ENCODE data around the gene ST6GALNAC6.
"Not testable (repeated sequence)": the region's sequence is repeated elsewhere in the genome, so short reads cannot be mapped to it uniquely, and the experiment has no call there.

ST6GALNAC6 gene

DNA sequence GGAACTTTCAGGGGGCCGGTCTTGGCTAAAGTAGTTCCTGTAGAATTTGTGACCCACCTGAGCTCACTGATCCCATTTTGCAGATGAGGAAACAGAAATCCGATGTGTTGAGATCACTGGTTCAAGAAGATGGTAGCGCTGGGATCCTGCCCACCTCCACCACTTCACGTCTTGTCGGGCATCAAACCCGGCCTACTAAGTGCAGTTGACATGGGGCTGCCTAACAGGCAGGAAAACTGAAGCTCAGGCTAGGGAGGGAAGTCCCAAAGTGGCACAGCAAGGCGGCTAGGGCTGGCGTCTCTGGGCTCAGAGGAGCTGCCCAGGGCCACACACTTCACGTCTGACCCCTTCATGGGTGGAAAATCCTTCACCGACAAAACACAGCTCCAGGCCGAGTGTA, 44.4 kb downstream of the ST6GALNAC6 start:
- DNase-seq (ENCODE audit: low read depth) = no peak

DNA sequence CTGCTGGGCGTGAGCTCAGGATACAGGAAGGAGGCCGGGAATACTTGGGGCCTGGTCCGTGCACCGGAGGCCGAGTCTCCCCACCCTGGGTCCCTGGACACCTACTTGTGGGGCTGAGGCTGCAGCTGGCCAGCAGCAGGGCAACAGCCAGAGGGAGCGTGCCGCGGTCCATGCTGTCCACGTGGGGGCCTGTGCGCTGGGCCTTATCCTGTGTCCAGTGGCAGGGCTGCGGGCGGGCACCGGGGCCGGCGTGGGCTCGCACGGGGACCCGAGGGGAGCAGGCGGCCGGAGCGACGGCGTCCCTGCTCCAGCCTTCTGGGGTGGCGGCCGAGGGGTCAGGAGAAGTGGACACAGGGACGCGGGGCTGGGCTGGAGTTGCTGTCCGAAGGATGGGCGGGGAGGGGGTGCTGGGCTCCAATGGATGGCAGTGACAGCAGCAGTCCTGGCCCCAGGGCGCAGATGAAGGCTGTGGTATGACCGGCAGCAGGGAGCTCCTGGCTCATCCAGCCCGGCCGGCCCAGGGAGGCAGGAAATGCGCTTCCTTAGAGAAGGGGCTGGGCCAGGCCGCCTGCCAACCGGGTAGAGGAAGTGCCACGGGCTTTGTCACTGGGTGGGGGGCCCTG, 45.1 kb downstream of the ST6GALNAC6 start, which contains the start of gene ENG:
Gene ENG (minus strand): TSS at position 475 of the 623 bp plus-strand sequence. CDS start 303 bp downstream, at position 172.
- no peak for DNase-seq (ENCODE audit: low read depth)

DNA sequence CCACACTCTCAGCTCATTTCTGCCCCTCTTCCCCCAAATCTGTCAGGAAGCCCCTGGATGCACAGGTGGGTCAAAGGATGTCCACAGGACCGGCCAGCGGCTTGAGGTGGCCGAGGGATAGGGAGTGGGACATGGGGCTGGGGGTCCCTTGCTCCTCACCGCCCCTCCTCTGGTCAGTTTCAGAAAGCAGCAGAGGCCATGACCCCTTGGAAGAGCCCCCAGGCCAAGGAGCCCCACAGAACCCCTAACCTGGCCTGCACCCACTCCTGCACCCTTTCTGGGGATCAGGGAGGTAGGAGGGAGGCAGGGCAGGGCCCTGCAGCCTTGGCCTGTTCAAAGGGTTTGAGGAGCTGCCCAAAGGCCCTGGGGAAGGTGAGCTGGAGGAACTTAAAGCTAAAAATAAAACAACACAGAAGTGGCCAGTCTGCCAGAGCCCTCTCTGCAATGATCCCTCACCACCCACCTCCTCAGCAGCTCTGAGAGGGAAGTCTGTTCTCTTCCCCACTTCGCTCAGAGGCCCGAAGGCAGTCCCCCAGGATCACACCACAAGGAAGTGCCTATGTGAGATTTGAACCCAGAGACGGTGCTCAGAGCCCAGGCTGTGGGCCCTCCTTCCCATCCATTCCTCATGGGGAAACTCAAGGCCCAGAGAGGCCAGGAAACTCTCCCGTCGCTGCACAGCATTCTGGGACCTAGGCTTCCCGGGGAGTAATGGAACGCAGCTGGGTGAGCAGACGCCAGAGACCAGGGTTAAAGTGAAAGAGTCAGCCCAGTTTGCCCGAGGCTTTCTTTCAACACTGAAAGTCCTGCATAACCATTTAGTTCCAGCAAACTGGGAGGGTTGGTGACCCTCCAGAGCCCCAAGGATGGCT, 45.9 kb downstream of the ST6GALNAC6 start:
- DNase-seq (ENCODE audit: low read depth) = no peak

DNA sequence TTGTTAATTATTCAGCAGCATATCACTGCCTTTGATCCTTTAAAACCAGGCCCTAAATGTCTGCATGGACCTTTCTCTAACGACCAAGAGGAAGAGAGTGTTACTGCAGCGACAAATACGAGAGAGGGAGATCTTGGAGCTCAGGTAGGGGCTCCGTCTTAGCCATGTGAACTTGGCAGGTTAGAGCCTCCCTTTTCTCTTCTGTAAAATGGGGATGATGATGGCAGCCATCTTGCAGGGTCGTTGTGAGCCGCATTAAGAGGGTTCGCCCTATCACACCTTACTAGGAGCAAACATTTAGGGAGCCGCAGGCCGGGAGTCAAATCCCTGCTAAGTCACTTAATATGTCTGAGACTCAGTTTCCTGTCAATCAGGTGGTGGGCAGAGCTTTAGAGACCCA, 46.6 kb downstream of the ST6GALNAC6 start:
- no peak for DNase-seq (ENCODE audit: low read depth)

DNA sequence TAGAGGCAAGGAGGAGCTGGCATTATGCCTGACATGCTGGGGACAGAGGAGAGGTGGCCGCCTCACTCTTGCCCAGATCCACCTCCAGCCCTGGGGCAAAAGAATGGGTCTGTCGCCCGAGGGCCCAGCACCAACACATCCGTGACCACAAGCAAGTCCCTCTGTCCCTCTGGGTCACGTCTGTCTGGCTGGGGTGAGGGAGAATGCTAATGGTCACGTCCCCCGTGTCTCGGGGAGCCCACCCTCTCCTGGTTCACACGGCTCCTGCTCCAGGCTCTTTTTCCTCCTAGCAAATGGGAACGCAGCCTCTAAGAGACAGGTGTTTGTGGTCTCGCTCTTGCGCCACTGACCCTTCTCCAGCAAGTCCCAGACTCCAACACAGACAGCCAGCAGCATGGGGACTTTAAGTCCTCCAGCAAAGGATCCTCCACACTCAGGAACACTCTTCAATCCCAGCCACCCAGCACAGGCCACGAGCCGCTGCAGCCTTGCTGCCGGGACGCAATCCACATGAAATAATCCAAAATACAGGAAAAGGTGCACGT, 49.0 kb downstream of the ST6GALNAC6 start:
- DNase-seq (ENCODE audit: low read depth) = no peak

DNA sequence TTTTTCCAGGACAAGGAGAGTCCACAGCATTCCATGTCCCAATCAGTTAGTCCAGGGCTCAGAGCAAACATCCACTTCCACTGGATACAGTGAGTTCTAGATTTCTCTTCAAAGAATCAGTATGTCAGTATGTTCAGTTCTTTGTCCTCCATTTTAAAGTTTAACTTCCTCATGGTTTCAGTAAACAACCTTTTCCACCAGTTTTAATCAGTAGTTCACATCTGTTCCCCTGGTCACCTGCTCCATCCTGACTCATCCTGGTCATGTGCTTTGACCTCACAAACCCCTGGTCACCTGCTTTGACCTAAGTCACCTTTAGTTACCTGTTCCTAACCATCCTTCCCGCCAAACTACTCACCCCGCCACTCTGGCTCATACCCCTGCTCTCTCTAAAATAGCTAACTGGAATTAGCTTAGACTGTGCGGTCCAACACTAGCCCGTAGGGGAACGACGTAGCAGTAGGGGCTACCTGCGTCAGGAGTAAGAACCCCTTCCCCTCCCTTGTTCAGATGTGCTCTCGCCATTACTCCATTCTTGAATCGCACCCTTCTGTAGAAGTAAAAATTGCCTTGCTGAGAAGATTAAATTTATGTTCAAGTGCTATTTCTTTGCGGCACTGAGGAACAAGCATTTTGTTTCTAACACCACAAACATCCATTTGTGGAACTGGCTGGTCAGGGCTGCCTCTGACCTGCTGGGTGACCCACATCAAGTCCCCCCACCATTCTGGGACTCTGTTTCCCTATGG, 50.5 kb downstream of the ST6GALNAC6 start:
- no peak for DNase-seq (ENCODE audit: low read depth)

DNA sequence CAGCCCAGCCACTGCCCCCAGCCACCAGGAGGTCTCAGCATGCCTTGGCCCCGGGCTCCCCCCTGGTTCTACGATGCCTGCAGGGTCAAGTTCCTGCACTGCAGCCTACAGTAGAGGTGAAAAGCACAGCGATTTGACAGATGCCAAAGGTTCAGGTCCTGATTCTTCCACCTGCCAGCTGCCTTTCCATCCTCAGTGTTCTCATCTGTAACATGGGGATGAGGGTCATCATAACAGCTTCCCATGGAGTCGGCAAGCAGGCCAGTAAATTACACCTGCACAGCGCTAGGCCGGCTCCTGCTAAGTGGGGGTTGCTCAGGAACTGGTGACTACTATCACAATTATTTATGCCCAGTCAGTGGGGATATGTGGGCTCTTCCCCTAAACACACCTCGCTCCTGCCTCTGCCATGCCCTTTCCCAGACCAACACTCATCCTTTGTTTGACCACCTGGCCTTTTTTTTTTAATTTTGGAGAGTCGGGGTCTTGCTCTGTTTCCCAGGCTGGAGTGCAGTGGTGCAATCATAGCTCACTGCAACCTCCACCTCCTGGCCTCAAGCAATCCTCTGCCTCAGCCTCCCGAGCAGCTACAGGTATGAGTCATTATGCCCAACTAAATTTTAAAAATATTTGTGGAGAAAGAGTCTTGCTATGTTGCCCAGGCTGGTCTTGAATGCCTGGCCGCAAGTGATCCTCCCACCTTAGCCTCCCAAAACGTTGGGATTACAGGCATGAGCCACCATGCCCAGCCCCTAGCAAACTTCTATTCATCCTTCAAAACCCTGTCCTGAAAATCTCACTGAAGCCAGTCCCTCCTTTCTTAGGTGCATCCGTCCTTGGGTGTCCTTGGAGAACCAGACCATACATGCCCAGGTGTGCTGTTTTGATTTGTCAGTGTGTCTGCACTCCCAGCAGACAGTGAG, 51.3 kb downstream of the ST6GALNAC6 start:
- DNase-seq (ENCODE audit: low read depth) = no peak

DNA sequence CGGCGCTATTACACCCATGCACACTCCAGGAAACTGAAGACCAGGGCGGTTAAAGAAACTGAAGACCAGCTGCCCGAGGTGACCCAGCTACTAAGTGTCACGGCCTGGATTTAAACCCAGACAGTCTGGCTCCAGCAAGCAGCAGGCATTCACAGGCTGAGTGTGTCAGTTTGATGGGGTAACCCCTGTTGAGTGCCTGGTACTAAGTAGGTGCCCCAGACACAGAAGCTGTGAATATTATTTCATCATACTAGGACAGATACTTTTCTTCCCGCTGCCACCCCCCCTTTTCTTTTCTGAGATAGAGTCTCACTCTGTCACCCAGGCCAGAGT, 52.3 kb downstream of the ST6GALNAC6 start:
- DNase-seq (ENCODE audit: low read depth) = no peak

DNA sequence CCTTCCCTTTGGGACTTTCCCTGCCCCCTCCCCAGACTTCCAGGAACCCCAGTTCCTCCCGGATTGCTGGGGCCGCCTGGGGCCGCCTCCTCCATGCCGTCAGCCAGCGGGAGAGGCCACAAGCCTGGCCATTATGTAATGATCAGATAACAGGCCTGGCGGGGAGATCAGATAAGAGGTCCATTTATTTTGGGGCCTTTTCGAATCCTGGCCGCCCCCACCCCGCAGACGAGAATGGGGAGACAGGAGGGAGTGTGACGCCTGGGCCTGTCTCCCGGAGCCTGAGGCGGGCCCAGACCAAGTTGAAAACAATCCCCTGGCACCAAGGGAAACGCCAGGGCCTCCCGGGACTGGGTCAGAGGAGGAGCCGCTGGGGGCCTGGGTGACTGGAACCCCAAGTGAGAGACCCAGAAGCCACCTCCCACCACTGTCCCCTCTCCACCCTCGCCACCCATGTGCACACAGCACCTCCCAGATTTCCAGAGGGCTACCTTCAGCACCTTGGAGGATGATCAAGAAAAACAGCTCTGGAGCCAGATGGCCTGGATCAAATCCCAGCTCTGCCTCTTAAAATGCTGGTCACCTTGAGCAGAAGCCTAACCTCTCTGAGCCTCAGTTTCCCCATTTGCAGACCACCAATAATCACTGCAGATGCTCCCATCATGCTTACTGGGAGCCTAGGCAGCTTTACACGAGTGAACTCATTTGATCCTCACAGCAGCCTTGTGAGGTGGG, 52.8 kb downstream of the ST6GALNAC6 start:
- no peak for DNase-seq (ENCODE audit: low read depth)

DNA sequence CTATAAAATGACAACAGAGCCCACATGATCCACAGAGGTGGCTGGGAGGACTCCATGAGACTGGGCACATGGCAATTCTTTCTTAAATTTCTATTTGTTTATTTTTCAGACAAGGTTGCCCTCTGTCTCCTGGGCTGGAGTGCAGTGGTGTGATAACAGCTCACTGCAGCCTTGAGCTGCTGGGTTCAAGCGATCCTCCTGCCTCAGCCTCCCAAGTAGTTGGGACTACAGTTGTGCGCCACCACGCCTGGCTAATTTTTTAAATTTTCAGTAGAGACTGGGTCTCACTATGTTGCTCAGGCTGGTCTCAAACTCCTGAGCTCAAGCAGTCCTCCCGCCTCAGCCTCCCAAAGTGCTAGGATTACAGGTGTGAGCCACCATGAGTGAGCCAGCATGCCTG, 53.8 kb downstream of the ST6GALNAC6 start:
- DNase-seq (ENCODE audit: low read depth) = not testable (repeated sequence)

DNA sequence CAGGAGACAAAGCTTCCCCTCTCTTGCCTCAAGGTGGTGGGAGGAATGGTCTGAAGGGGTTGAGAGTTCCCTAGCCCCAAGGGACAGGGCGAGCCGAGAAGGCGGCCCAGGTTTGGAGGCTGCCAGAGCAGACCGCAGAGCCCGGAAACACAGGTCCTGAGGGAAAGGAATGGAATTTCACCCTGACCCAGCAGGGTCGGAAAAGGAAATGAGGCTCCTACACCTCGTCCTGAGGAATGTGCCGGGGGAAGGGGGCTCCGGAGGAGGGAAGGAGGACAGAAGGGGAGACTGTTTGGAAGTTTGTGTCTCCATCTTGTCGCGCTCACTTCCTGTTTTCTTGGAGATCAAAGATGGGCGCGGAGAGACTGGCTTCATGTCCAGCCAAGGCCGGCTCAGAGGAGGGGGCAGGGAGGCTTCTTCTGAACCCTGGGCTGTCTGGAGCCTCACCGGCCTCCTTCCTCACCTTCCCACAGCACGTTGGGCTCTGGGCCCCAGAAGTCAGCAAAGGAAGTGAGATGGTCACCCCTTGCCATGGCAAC, 54.5 kb downstream of the ST6GALNAC6 start:
- no peak for DNase-seq (ENCODE audit: low read depth)

DNA sequence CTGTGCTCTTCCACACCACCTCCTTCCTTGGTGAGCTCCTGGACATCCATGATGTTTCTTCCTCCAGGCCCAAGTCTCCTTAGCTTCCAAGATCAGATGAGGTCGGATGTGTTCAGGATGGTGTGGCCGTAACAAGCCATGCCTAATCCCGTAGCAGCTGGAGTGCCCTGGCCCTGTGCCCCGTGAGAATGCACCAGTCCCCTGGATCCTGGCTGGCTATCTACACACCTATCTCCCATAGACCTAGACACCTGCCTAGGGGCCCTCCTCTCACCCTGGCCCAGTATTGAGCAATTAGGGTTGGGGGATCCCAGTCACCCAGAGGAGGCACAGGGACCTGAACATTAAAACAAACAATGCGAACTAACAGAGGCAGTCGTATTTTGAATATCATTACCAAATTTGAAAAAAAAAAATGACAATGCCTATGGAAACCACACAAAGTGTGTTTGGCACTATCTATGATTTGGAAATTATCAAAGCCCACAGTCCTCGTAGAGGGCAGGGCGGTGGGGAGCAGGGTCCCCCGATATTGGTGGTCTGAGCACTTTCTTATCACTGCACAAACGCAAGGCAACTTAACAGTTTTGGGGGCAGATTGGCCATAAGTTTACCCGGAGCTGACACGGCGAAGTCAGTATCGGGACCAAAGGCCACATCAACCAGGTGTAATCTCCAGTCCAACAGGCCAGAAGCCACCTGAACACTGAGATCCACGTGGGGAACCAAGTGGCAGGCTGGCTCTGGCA, 58.1 kb downstream of the ST6GALNAC6 start:
- DNase-seq (ENCODE audit: low read depth) = no peak

DNA sequence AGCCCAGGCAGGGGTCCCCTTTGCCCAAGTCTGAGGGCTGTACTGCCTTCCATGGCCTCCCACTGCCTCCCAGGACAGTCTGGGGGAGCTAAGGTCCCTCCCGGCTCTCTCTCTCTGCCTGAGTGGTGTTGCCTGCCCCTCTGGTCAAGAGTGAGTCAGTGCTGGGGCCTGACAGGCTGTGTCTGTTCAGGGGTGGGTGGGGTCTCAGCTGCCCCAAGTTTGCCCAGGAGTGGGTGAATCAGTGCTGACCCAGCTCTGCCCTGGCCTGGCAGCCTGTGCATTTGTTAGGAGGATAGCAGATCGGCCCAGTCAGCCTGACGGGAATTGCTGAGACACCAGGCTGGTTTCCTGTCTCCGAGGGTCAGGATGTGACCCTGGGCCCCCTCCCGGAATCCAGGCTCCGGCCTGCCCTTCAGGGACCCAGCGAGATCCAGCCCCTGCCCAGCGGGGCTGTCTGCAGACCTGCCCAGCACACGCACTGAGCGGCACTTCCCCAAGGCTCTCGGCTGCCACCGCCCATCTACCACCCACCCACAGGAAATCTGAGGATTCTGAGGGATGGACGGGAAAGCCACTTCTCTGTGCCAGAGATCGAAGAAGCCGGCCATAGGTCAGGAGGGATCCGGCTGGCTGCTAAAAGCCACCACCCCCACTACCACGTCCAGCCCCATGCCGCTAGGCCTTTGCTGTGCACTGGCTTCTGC, 60.9 kb downstream of the ST6GALNAC6 start:
- no peak for DNase-seq (ENCODE audit: low read depth)

DNA sequence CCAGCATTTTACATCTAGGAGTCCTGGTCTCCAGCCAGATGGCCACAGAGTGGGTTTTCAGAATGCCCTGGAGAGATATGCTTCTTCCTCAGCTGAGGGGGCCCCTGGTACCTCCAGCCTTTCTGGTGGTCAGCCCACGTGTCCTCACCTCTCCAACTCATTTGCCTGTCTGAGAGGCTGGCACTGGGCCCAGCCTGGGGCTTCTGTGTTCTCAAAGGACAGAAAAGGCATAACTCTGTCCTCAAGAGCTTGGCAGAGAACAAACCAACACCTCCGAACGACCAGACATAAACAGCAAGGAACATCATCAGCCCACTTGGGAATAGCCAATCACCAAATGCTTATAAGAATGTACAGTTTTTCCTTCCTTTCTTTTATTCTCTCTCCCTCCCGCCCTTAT, 62.1 kb downstream of the ST6GALNAC6 start:
- no peak for DNase-seq (ENCODE audit: low read depth)

DNA sequence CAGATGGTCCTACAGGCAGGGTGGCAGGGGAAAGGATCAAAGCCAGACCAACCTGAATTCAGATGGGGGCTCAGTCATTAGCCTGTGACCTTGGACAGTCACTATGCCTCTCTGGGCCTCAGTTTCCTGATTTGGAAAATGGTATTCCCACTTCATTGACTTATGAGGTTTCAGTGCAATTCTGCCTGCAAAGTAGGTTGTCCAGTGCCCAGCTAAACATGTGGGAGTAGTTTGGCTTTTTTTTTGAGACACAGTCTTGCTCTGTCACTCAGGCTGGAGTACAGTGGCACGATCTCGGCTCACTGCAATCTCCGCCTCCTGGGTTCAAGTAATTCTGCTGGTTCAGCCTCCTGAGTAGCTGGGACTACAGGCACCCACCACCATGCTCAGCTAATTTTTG, 62.8 kb downstream of the ST6GALNAC6 start:
- not testable (repeated sequence) for DNase-seq (ENCODE audit: low read depth)

DNA sequence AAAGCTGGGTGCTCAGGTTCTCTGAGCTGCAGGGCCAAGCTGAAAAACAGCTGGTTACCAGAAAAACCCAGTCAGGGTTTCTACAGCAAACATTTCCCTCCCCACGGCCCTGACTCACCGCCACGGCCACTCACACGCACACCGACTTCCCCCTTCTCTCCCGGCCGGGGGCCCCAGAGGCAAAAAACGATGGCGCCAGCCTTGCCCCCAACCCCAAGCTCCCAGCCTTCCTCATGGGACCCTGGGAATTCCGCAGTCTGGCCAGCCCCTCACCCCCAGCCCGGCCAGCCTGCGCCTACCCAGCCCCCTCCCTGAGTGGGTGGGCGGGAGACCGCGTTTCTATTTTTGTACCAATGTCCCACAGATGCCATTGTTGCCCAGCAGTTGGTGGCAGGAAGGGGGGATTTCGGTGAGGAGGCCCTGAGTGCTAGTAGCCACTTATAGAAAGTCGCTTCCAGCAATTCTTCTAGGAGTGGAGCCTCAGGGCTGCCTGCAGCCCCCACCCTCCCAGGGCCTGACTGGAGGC, 63.3 kb downstream of the ST6GALNAC6 start:
- no peak for DNase-seq (ENCODE audit: low read depth)

All from stimulated activated CD8-positive, alpha-beta memory T cell treated with anti-CD3 and anti-CD28 coated beads, Interleukin-15, amount 100 ng/mL, for 24 hours (primary cell).